B cell (primary cell): ENCODE measurements around the gene HHIPL1. TPM values are rescaled to one million over a fixed set of nuclear protein-coding genes. Genes with fewer than 3 reads are reported as not detected.

Experiments
- ATAC-seq: fragments of 200-7000 bp; cut with Tn5 transposase; one replicate; pipeline ENCODE4 v1.10.0; 2021; ENCODE audit warnings: low read depth, mild to moderate bottlenecking, moderate number of reproducible peaks, moderate library complexity
- CTCF ChIA-PET: fragments of 350-600 bp; sonication (Branson Sonifier 250); formaldehyde crosslinking; loops from one replicate; lab custom pipeline; 2021; ENCODE audit warnings: antibody characterized with exemption, inconsistent platforms; lab: Charles Lee
- POLR2A ChIA-PET: fragments of 350-600 bp; sonication (Branson Sonifier 250); formaldehyde crosslinking; loops from one replicate; lab custom pipeline; 2021; ENCODE audit warnings: antibody characterized with exemption; lab: Charles Lee
- DNase-seq: peaks from one replicate; pipeline ENCODE4 v3.0.0; 2013
- H2AFZ ChIP-seq: 2 replicates; pipeline ENCODE4 v1.6.1; 2012; ENCODE audit warnings: mild to moderate bottlenecking, low read depth, low read length; ENCODE audit not compliant: insufficient read depth, poor library complexity, severe bottlenecking
- H3K27ac ChIP-seq, 2 donors: 1 replicate in 1 of 2; 2 replicates in 1 of 2; pipeline ENCODE4 v1.5.1; 2012 to 2013; ENCODE audit warnings: low read length in 2 of 2, mild to moderate bottlenecking in 2 of 2, moderate library complexity in 1 of 2
- H3K27me3 ChIP-seq, 4 experiments: fragments of 200-600 bp in 1 of 4; sonication (generic) in 1 of 4; replicated peaks in 1 of 4; 1 replicate in 2 of 4; 2 replicates in 2 of 4; pipeline versions ENCODE4 v1.6.1 to v1.7.0; 2013 to 2016; ENCODE audit warnings: low read length in 3 of 4, mild to moderate bottlenecking in 2 of 4, mixed read lengths in 1 of 4, moderate library complexity in 1 of 4; ENCODE audit not compliant: insufficient read depth in 4 of 4, control insufficient read depth in 3 of 4; ENCODE audit errors: control extremely low read depth in 1 of 4
- H3K36me3 ChIP-seq, 2 experiments: replicated peaks in 1 of 2; 1 replicate in 1 of 2; 2 replicates in 1 of 2; pipeline versions ENCODE4 v1.6.1 to v1.7.1; 2013; ENCODE audit warnings: low read length in 1 of 2; ENCODE audit not compliant: insufficient read depth in 2 of 2, control insufficient read depth in 1 of 2; ENCODE audit errors: control extremely low read depth in 1 of 2, extremely low read depth in 1 of 2
- H3K4me1 ChIP-seq, 2 donors: fragments of 200-600 bp in 1 of 2; sonication (generic) in 1 of 2; 1 replicate in 1 of 2; 2 replicates in 1 of 2; pipeline versions ENCODE4 v1.5.1 to v1.6.1; 2013 to 2017; ENCODE audit warnings: low read length in 2 of 2; ENCODE audit not compliant: control insufficient read depth in 2 of 2, insufficient read depth in 2 of 2
- H3K4me2 ChIP-seq: replicated peaks from 2 replicates; pipeline ENCODE3; 2012; ENCODE audit warnings: mild to moderate bottlenecking, low read depth, low read length; ENCODE audit not compliant: poor library complexity, severe bottlenecking
- H3K4me3 ChIP-seq, 5 experiments: fragments of 200-600 bp in 1 of 5; sonication (generic) in 1 of 5; 1 replicate in 3 of 5; 2 replicates in 2 of 5; pipeline versions ENCODE4 v1.5.1 to v1.7.0; 2011 to 2016; ENCODE audit warnings: low read length in 4 of 5, mild to moderate bottlenecking in 4 of 5, low read depth in 2 of 5, control low read depth in 1 of 5, moderate library complexity in 1 of 5; ENCODE audit not compliant: insufficient read depth in 1 of 5; ENCODE audit errors: control extremely low read depth in 1 of 5, extremely low read depth in 1 of 5
- H3K79me2 ChIP-seq: fragments of 200-600 bp; sonication (generic); one replicate; pipeline ENCODE4 v1.6.0; 2016; ENCODE audit warnings: low read length; ENCODE audit not compliant: control insufficient read depth, insufficient read depth
- H3K9ac ChIP-seq: fragments of 200-600 bp; sonication (generic); 2 replicates; pipeline ENCODE4 v1.6.1; 2017; ENCODE audit warnings: mild to moderate bottlenecking, low read length, moderate library complexity
- H3K9me3 ChIP-seq, 3 donors: one replicate each; pipeline versions ENCODE4 v1.6.1 to v1.7.1; 2013; ENCODE audit warnings: low read length in 2 of 3; ENCODE audit not compliant: control insufficient read depth in 2 of 3, insufficient read depth in 1 of 3; ENCODE audit errors: control extremely low read depth in 1 of 3
- H4K20me1 ChIP-seq: 2 replicates; pipeline ENCODE4 v1.6.0; 2012; ENCODE audit warnings: mild to moderate bottlenecking, low read length; ENCODE audit not compliant: insufficient read depth, control insufficient read depth, poor library complexity, severe bottlenecking
- H3K27ac Mint-ChIP-seq: one replicate; pipeline ENCODE4 v1.8.0; 2021; ENCODE audit warnings: mixed read lengths
- H3K27me3 Mint-ChIP-seq: one replicate; pipeline ENCODE4 v1.8.0; 2021; ENCODE audit warnings: mixed read lengths
- H3K4me1 Mint-ChIP-seq: one replicate; pipeline ENCODE4 v1.8.0; 2021; ENCODE audit warnings: mixed read lengths
- H3K4me3 Mint-ChIP-seq: one replicate; pipeline ENCODE4 v1.8.0; 2021; ENCODE audit warnings: mixed read lengths
- H3K9me3 Mint-ChIP-seq: one replicate; pipeline ENCODE4 v1.8.0; 2022; ENCODE audit warnings: mixed read lengths; ENCODE audit not compliant: insufficient read depth
- CTCF ChIP-seq: fragments of 200-600 bp; IDR thresholded peaks from one replicate; pipeline ENCODE4 v1.8.0; 2022; ENCODE audit warnings: antibody characterized with exemption, mild to moderate bottlenecking
- EZH2 ChIP-seq: IDR thresholded peaks from 2 replicates; pipeline ENCODE4 v1.6.1; 2012; ENCODE audit warnings: borderline replicate concordance, low read depth, mild to moderate bottlenecking, moderate library complexity, low read length; ENCODE audit not compliant: insufficient read depth, poor library complexity, severe bottlenecking
- WGBS: methylation state at CpG from one replicate; pipeline ENCODE4 v1.1.5; 2013; ENCODE audit warnings: missing lambda C conversion rate; ENCODE audit not compliant: insufficient coverage; 5-methylcytosine and 5-hydroxymethylcytosine counted together
- intact Hi-C: fragments of 100-400 bp; cut with micrococcal nuclease; formaldehyde crosslinking; loops from one replicate; pipeline ENCODE4 v1.10.0; 2022
- polyA plus RNA-seq: library from polyadenylated mRNA; depleted of rRNA; stranded (reverse); fragments of >200 nt; gene quantifications from 2 replicates; pipeline ENCODE4 v1.2.3, GENCODE V29; 2012
- total RNA-seq, 2 donors: library from RNA; stranded (reverse); fragments of 120-200 nt in 1 of 2; gene quantifications; 1 replicate in 1 of 2; 2 replicates in 1 of 2; pipeline versions ENCODE4 v1.2.3 to v1.2.4, GENCODE V29; 2013 to 2022

The HHIPL1 gene
- total and polyA plus RNA-seq, 2 donors (not counting 1 experiment from before 2014, with no cell fraction given): not detected

DNA sequence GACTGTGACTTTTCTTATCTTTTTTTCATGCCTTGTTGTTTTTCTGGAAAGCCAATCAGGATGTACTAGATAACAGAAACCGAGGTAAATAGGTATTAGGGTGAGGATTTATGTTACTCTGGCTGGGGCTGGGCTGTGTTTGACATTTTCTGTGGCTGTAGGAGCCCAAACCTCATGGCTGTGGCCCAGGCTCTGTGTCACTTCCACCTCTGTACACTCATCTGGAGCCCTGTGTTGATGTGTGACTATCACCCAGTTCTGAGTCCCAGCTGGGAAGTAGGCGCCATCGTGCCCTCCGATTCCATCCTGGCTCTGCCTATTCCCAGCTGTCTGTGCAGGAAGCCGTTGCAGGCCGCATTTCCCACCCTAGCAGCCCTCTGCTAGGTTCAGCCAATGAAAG, 1.6 kb upstream of the HHIPL1 start:
- Histone ChIP-seq H2AFZ (no peak overlapping the region), H3K4me1 (peaks cover 3% of the 10 kb centered on the region in 2 donors), H4K20me1 (no peaks in the 10 kb centered on the region), H3K27me3 (peaks cover 0 to 29% (median 8%) of the 10 kb centered on the region in 4 experiments), H3K4me3 (no peak overlapping the region), H3K27ac (no peak overlapping the region), H3K9me3 (peaks cover 0 to 6% (median 0%) of the 10 kb centered on the region in 3 donors), H3K79me2 (no peaks in the 10 kb centered on the region), H3K9ac (no peak overlapping the region), H3K36me3 (no peaks in the 10 kb centered on the region), H3K4me2 (no peak overlapping the region)
- ChIA-PET POLR2A (no interaction called here), CTCF (no interaction called here)
- H3K27ac Mint-ChIP-seq: no peak overlapping the region
- H3K27me3 Mint-ChIP-seq: peaks cover 13% of the 10 kb centered on the region
- ATAC-seq (no peak), DNase-seq (no peak)
- TF ChIP-seq CTCF (no peak), EZH2 (no peak)
- WGBS: 58% methylated on average over 6 of the region's 6 CpGs
- H3K4me1 Mint-ChIP-seq: peaks cover 5% of the 10 kb centered on the region
- intact Hi-C loops: no loop called here
- no peaks in the 10 kb centered on the region for H3K9me3 Mint-ChIP-seq
- H3K4me3 Mint-ChIP-seq: no peak overlapping the region

GRCh38 chr14:99644035-99644587, 818 bp upstream of the HHIPL1 start:
- ChIA-PET CTCF (no interaction called here), POLR2A (no interaction called here)
- Histone ChIP-seq H3K79me2 (no peaks in the 10 kb centered on the region), H3K27me3 (peaks cover 0 to 29% (median 8%) of the 10 kb centered on the region in 4 experiments), H2AFZ (no peak overlapping the region), H3K36me3 (no peaks in the 10 kb centered on the region), H3K4me2 (no peak overlapping the region), H3K4me1 (peaks cover 3% of the 10 kb centered on the region in 2 donors), H4K20me1 (no peaks in the 10 kb centered on the region), H3K4me3 (no peak overlapping the region), H3K9me3 (peaks cover 0 to 6% (median 0%) of the 10 kb centered on the region in 3 donors), H3K9ac (no peak overlapping the region), H3K27ac (no peak overlapping the region)
- no peak for DNase-seq
- WGBS: 92% methylated on average over 11 of the region's 11 CpGs
- peaks cover 5% of the 10 kb centered on the region for H3K4me1 Mint-ChIP-seq
- no peak overlapping the region for H3K4me3 Mint-ChIP-seq
- H3K27me3 Mint-ChIP-seq: peaks cover 16% of the 10 kb centered on the region
- intact Hi-C loops: no loop called here
- TF ChIP-seq EZH2 (no peak), CTCF (no peak)
- no peaks in the 10 kb centered on the region for H3K9me3 Mint-ChIP-seq
- no peak for ATAC-seq
- no peak overlapping the region for H3K27ac Mint-ChIP-seq
